ENCODE measurements around the gene ZNF827. TPM values are rescaled to one million over a fixed set of nuclear protein-coding genes. Genes with fewer than 3 reads are reported as not detected.

ZNF827 gene
- total RNA-seq, 1 donor from 2014 or later: 23.8 TPM

DNA sequence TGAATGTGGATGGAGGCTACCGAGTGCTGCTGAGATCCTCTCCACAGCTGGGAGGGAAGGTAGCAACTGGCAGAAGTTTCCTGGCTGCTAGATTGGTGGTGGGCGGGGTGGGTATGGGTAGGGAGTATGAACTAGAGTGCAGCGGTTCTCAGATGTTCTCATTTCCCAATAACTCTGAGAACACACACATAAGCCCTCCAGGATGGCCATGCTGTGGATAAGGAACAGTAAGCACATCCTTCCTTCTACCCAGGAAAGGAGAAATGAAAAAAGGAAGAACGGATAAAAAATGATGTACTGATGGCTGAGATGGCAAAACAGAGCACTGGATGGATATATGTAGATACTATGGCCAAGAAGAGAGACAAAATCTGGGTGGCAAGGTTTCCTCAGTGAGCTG lies 116.0 kb downstream of the ZNF827 start:
- H3K27ac Mint-ChIP-seq (ENCODE audit: unreplicated experiment): no peak overlapping the region
- H3K27me3 Mint-ChIP-seq (ENCODE audit: low read depth): no peaks in the 10 kb centered on the region
- no peak overlapping the region for H3K4me3 Mint-ChIP-seq (ENCODE audit: unreplicated experiment)
- H3K36me3 Mint-ChIP-seq (ENCODE audit: low read depth): peaks cover 11% of the 10 kb centered on the region
- DNase-seq (ENCODE audit: low spot score): no peak
- TF ChIP-seq CTCF (IDR thresholded peaks at IDR 0.05): no peak
- no peaks in the 10 kb centered on the region for H3K9me3 Mint-ChIP-seq (ENCODE audit: low read depth)
- peaks cover 22% of the 10 kb centered on the region for H3K4me1 Mint-ChIP-seq (ENCODE audit: low read depth)

DNA sequence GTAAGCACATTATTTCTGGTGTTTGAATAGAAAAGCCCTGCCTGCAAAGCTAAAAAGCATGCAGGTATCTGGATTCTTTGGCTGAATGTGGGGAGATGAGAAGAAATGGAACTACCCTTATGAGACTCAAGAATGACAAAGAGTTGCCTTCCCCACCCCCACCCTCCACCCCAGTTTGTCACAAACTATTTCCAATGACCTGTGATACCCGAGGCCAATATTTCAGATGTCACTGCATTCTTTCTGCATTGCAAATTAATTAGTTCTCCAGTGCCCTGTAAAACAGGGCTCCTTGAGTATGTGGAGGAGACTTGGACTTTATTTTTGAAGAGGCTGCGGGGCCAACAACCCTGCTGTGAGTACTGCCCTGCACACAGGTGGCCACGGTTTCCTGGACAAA lies 116.4 kb downstream of the ZNF827 start:
- Mint-ChIP-seq H3K27me3 (ENCODE audit: low read depth) (no peaks in the 10 kb centered on the region), H3K36me3 (ENCODE audit: low read depth) (peaks cover 14% of the 10 kb centered on the region), H3K4me1 (ENCODE audit: low read depth) (peaks cover 22% of the 10 kb centered on the region), H3K9me3 (ENCODE audit: low read depth) (no peaks in the 10 kb centered on the region), H3K4me3 (ENCODE audit: unreplicated experiment) (no peak overlapping the region), H3K27ac (ENCODE audit: unreplicated experiment) (no peak overlapping the region)
- no peak for DNase-seq (ENCODE audit: low spot score)
- no peak for TF ChIP-seq CTCF (IDR thresholded peaks at IDR 0.05)

GRCh38 chr4:145821766-145822165 lies 116.9 kb downstream of the ZNF827 start:
- no peaks in the 10 kb centered on the region for H3K27me3 Mint-ChIP-seq (ENCODE audit: low read depth)
- peaks cover 14% of the 10 kb centered on the region for H3K36me3 Mint-ChIP-seq (ENCODE audit: low read depth)
- DNase-seq (ENCODE audit: low spot score): no peak
- peaks cover 22% of the 10 kb centered on the region for H3K4me1 Mint-ChIP-seq (ENCODE audit: low read depth)
- no peak overlapping the region for H3K27ac Mint-ChIP-seq (ENCODE audit: unreplicated experiment)
- no peaks in the 10 kb centered on the region for H3K9me3 Mint-ChIP-seq (ENCODE audit: low read depth)
- no peak for TF ChIP-seq CTCF (IDR thresholded peaks at IDR 0.05)
- no peak overlapping the region for H3K4me3 Mint-ChIP-seq (ENCODE audit: unreplicated experiment)

DNA sequence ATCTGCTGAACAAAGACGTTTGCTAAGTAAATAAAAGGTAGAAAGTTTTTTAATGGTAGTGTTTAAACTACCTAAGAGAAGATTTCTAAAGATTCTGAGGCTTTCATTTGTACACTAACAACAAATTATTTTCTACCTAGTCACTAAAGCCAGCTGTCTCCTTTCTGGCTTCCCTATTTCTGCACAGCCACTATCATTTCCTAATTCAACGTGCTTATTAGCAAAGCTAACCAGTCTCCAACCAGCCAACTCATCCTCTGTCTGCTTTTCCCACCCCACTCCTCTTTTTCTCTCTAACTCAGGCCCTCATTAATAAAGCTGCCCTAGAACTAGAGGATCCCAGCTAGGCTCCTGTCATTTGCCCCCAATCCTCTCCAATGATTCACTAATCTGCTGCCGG lies 118.2 kb downstream of the ZNF827 start:
- no peak for DNase-seq (ENCODE audit: low spot score)
- Mint-ChIP-seq H3K4me1 (ENCODE audit: low read depth) (peaks cover 22% of the 10 kb centered on the region), H3K36me3 (ENCODE audit: low read depth) (peaks cover 12% of the 10 kb centered on the region), H3K27me3 (ENCODE audit: low read depth) (no peaks in the 10 kb centered on the region), H3K27ac (ENCODE audit: unreplicated experiment) (no peak overlapping the region), H3K4me3 (ENCODE audit: unreplicated experiment) (no peak overlapping the region), H3K9me3 (ENCODE audit: low read depth) (no peaks in the 10 kb centered on the region)
- TF ChIP-seq CTCF (IDR thresholded peaks at IDR 0.05): no peak

- Mint-ChIP-seq H3K4me3 (ENCODE audit: unreplicated experiment) (no peak overlapping the region), H3K27ac (ENCODE audit: unreplicated experiment) (no peak overlapping the region), H3K4me1 (ENCODE audit: low read depth) (peaks cover 22% of the 10 kb centered on the region), H3K36me3 (ENCODE audit: low read depth) (peaks cover 13% of the 10 kb centered on the region), H3K27me3 (ENCODE audit: low read depth) (no peaks in the 10 kb centered on the region), H3K9me3 (ENCODE audit: low read depth) (no peaks in the 10 kb centered on the region)
- no peak for TF ChIP-seq CTCF (IDR thresholded peaks at IDR 0.05)
- DNase-seq (ENCODE audit: low spot score): no peak
Observed at GRCh38 chr4:145819853-145820181, 118.8 kb downstream of the ZNF827 start.

All from chondrocyte (in vitro differentiated cells).